Activated effector memory CD4-positive, alpha-beta T cell treated with Interleukin-2 at 50 U/mL for 16 hours (primary cell): Measurements from ENCODE around the gene LATS2.
"Not testable (repeated sequence)": the region's sequence is repeated elsewhere in the genome, so short reads cannot be mapped to it uniquely, and the experiment has no call there.

Experiments
- DNase-seq: peaks from one replicate; pipeline ENCODE4 v3.0.0-alpha.2; 2020

LATS2 gene

GRCh38 chr13:21075011-21075378 is 13.6 kb upstream of the LATS2 start:
- peak; percentile 31 for DNase-seq

- DNase-seq: no peak
Observed at GRCh38 chr13:21074546-21074945, 13.2 kb upstream of the LATS2 start.

- DNase-seq: no peak
Observed at GRCh38 chr13:21071924-21072323, 10.5 kb upstream of the LATS2 start.

GRCh38 chr13:21071015-21071414 is 9.6 kb upstream of the LATS2 start:
- no peak for DNase-seq

- no peak for DNase-seq
Observed at GRCh38 chr13:21069561-21070004, 8.2 kb upstream of the LATS2 start.

- no peak for DNase-seq
Observed at GRCh38 chr13:21067848-21068247, 6.5 kb upstream of the LATS2 start.

GRCh38 chr13:21066946-21067345 is 5.6 kb upstream of the LATS2 start:
- DNase-seq: no peak

- no peak for DNase-seq
Observed at GRCh38 chr13:21065686-21066085, 4.3 kb upstream of the LATS2 start.

- no peak for DNase-seq
Observed at GRCh38 chr13:21063031-21063430, 1.6 kb upstream of the LATS2 start.

GRCh38 chr13:21060338-21061028 is 903 bp downstream of the LATS2 start:
- no peak for DNase-seq

- DNase-seq: no peak
Observed at GRCh38 chr13:21059641-21060337, 1.6 kb downstream of the LATS2 start.

GRCh38 chr13:21058361-21058760 is 3.0 kb downstream of the LATS2 start:
- no peak for DNase-seq

- DNase-seq: no peak
Observed at GRCh38 chr13:21055511-21056045, 5.8 kb downstream of the LATS2 start.

GRCh38 chr13:21055016-21055415 is 6.4 kb downstream of the LATS2 start:
- no peak for DNase-seq

GRCh38 chr13:21054313-21054712 is 7.1 kb downstream of the LATS2 start:
- no peak for DNase-seq

GRCh38 chr13:21053231-21053630 is 8.2 kb downstream of the LATS2 start:
- DNase-seq: no peak

GRCh38 chr13:21051675-21052074 is 9.7 kb downstream of the LATS2 start:
- no peak for DNase-seq

- DNase-seq: no peak
Observed at GRCh38 chr13:21050288-21051197, 10.8 kb downstream of the LATS2 start.

GRCh38 chr13:21049731-21050130 is 11.7 kb downstream of the LATS2 start:
- not testable (repeated sequence) for DNase-seq

GRCh38 chr13:21048901-21049698 is 12.3 kb downstream of the LATS2 start:
- no peak for DNase-seq

GRCh38 chr13:21047591-21048282 is 13.6 kb downstream of the LATS2 start:
- DNase-seq: no peak

- DNase-seq: no peak
Observed at GRCh38 chr13:21047087-21047486, 14.3 kb downstream of the LATS2 start.
